Smooth muscle cell (in vitro differentiated cells): ENCODE measurements around the gene CLIC6. TPM values are rescaled to one million over a fixed set of nuclear protein-coding genes. Genes with fewer than 3 reads are reported as not detected.

Experiments
- DNase-seq: peaks from one replicate; lab custom pipeline; 2025; ENCODE audit not compliant: unreplicated experiment; lab: John Stamatoyannopoulos, UW
- H2AFZ ChIP-seq: fragments of 200-600 bp; sonication (generic); 2 replicates; pipeline ENCODE4 v1.6.0; 2016; ENCODE audit warnings: antibody characterized with exemption, low read depth, mild to moderate bottlenecking
- H3F3A ChIP-seq: fragments of 200-600 bp; sonication (generic); 2 replicates; pipeline ENCODE4 v1.6.0; 2017; ENCODE audit warnings: antibody characterized with exemption, low read depth
- H3K27ac ChIP-seq: fragments of 200-600 bp; sonication (generic); 2 replicates; pipeline ENCODE4 v1.5.1; 2016; ENCODE audit warnings: low read depth, mild to moderate bottlenecking
- H3K27me3 ChIP-seq: fragments of 200-600 bp; sonication (generic); 2 replicates; pipeline ENCODE4 v1.6.1; 2016; ENCODE audit warnings: low read depth, mild to moderate bottlenecking
- H3K36me3 ChIP-seq: fragments of 200-600 bp; sonication (generic); 2 replicates; pipeline ENCODE4 v1.5.1; 2016; ENCODE audit warnings: low read depth
- H3K4me1 ChIP-seq: fragments of 200-600 bp; sonication (generic); 2 replicates; pipeline ENCODE4 v1.5.1; 2016; ENCODE audit warnings: low read depth
- H3K4me2 ChIP-seq: fragments of 200-600 bp; sonication (generic); 2 replicates; pipeline ENCODE4 v1.6.0; 2016; ENCODE audit warnings: mild to moderate bottlenecking
- H3K4me3 ChIP-seq: fragments of 200-600 bp; sonication (generic); 2 replicates; pipeline ENCODE4 v1.5.1; 2016; ENCODE audit warnings: mild to moderate bottlenecking
- H3K79me2 ChIP-seq: fragments of 200-600 bp; sonication (generic); 2 replicates; pipeline ENCODE4 v1.6.0; 2016; ENCODE audit warnings: low read depth, mild to moderate bottlenecking
- H3K9ac ChIP-seq: fragments of 200-600 bp; sonication (generic); 2 replicates; pipeline ENCODE4 v1.6.0; 2016; ENCODE audit warnings: low read depth
- H3K9me3 ChIP-seq: fragments of 200-600 bp; sonication (generic); replicated peaks from 2 replicates; pipeline ENCODE4 v1.5.1; 2016; ENCODE audit warnings: low read depth
- H4K20me1 ChIP-seq: fragments of 200-600 bp; sonication (generic); 2 replicates; pipeline ENCODE4 v1.6.0; 2016; ENCODE audit warnings: low read depth
- CTCF ChIP-seq: fragments of 200-600 bp; sonication (generic); IDR thresholded peaks from 2 replicates; pipeline ENCODE4 v1.5.1; 2017; ENCODE audit warnings: borderline replicate concordance, mild to moderate bottlenecking, antibody characterized with exemption; ENCODE audit not compliant: insufficient read depth, poor library complexity, severe bottlenecking
- WGBS: methylation state at CpG from one replicate; pipeline ENCODE4 v1.1.7; 2016; ENCODE audit warnings: low lambda C conversion rate; 5-methylcytosine and 5-hydroxymethylcytosine counted together
- polyA plus RNA-seq: library from polyadenylated mRNA; unstranded; fragments of >200 nt; fragmentation: Nextera tagmentation; extraction: Ambion mirVana; gene quantifications from 2 replicates; pipeline ENCODE4 v1.2.1, GENCODE V29; 2016
- total RNA-seq: library from RNA; depleted of rRNA; stranded (reverse); fragments of >200 nt; gene quantifications from 2 replicates; pipeline ENCODE4 v1.2.3, GENCODE V29; 2014

CLIC6 gene
- total and polyA plus RNA-seq, 2 experiments from 2014 or later, result 0.22 TPM; not detected in 1

GRCh38 chr21:34644825-34645224, 24.0 kb upstream of the CLIC6 start:
- Histone ChIP-seq H3K36me3 (no peaks in the 10 kb centered on the region), H3K79me2 (no peaks in the 10 kb centered on the region), H3K4me2 (no peak overlapping the region), H3K4me3 (no peak overlapping the region), H3K27ac (no peak overlapping the region), H3F3A (no peaks in the 10 kb centered on the region), H3K9ac (no peak overlapping the region), H2AFZ (no peak overlapping the region), H3K9me3 (no peaks in the 10 kb centered on the region), H3K4me1 (no peaks in the 10 kb centered on the region), H3K27me3 (peaks cover 15% of the 10 kb centered on the region), H4K20me1 (no peaks in the 10 kb centered on the region)
- no peak for DNase-seq
- 90% methylated on average over 4 of the region's 4 CpGs for WGBS
- TF ChIP-seq CTCF, result no peak

- H3K4me1 ChIP-seq, result no peaks in the 10 kb centered on the region
- H2AFZ ChIP-seq, result no peak overlapping the region
- 86% methylated on average over 6 of the region's 6 CpGs for WGBS
- no peaks in the 10 kb centered on the region for H3K36me3 ChIP-seq
- H3K9me3 ChIP-seq, result no peaks in the 10 kb centered on the region
- no peaks in the 10 kb centered on the region for H3K79me2 ChIP-seq
- no peaks in the 10 kb centered on the region for H4K20me1 ChIP-seq
- no peak for DNase-seq
- H3F3A ChIP-seq, result no peaks in the 10 kb centered on the region
- no peak overlapping the region for H3K27ac ChIP-seq
- peaks cover 15% of the 10 kb centered on the region for H3K27me3 ChIP-seq
- no peak overlapping the region for H3K9ac ChIP-seq
- no peak overlapping the region for H3K4me3 ChIP-seq
- H3K4me2 ChIP-seq, result no peak overlapping the region
- no peak for TF ChIP-seq CTCF
These were observed 21.2 kb upstream of the CLIC6 start for GRCh38 chr21:34647555-34647954.

- 79% methylated on average over 6 of the region's 6 CpGs for WGBS
- Histone ChIP-seq H3K4me2 (no peak overlapping the region), H3K4me1 (no peaks in the 10 kb centered on the region), H3K9me3 (no peaks in the 10 kb centered on the region), H3K27me3 (peaks cover 15% of the 10 kb centered on the region), H3K36me3 (no peaks in the 10 kb centered on the region), H3F3A (no peaks in the 10 kb centered on the region), H3K9ac (no peak overlapping the region), H3K27ac (no peak overlapping the region), H3K79me2 (no peaks in the 10 kb centered on the region), H2AFZ (no peak overlapping the region), H3K4me3 (no peak overlapping the region), H4K20me1 (no peaks in the 10 kb centered on the region)
- TF ChIP-seq CTCF, result no peak
- no peak for DNase-seq
These were observed 20.0 kb upstream of the CLIC6 start for GRCh38 chr21:34648739-34649297.

- H3K27ac ChIP-seq, result no peak overlapping the region
- no peak overlapping the region for H3K4me2 ChIP-seq
- no peaks in the 10 kb centered on the region for H3K4me1 ChIP-seq
- WGBS, result 91% methylated on average over 3 of the region's 3 CpGs
- no peaks in the 10 kb centered on the region for H3K9me3 ChIP-seq
- no peaks in the 10 kb centered on the region for H3F3A ChIP-seq
- H3K27me3 ChIP-seq, result peaks cover 15% of the 10 kb centered on the region
- no peaks in the 10 kb centered on the region for H4K20me1 ChIP-seq
- H3K9ac ChIP-seq, result no peak overlapping the region
- no peak for DNase-seq
- no peaks in the 10 kb centered on the region for H3K36me3 ChIP-seq
- H3K4me3 ChIP-seq, result no peak overlapping the region
- no peak overlapping the region for H2AFZ ChIP-seq
- TF ChIP-seq CTCF, result no peak
- no peaks in the 10 kb centered on the region for H3K79me2 ChIP-seq
These were observed 19.4 kb upstream of the CLIC6 start for GRCh38 chr21:34649400-34649799.
